Activated naive CD4-positive, alpha-beta T cell treated with anti-CD3 and anti-CD28 coated beads, Interleukin-2, amount 50 U/mL, for 24 hours (primary cell): ENCODE results near the gene ZNF615.
"Not testable (repeated sequence)": the region's sequence is repeated elsewhere in the genome, so short reads cannot be mapped to it uniquely, and the experiment has no call there.

ENCODE experiments used
- H3K27ac Mint-ChIP-seq: one replicate; pipeline ENCODE4 v1.8.0; 2021; ENCODE audit warnings: mild to moderate bottlenecking, mixed read lengths
- H3K27me3 Mint-ChIP-seq: one replicate; pipeline ENCODE4 v1.8.0; 2021; ENCODE audit warnings: mixed read lengths
- H3K36me3 Mint-ChIP-seq: one replicate; pipeline ENCODE4 v1.8.0; 2021; ENCODE audit warnings: mixed read lengths
- H3K4me1 Mint-ChIP-seq: one replicate; pipeline ENCODE4 v1.8.0; 2021; ENCODE audit warnings: mixed read lengths
- H3K4me3 Mint-ChIP-seq: one replicate; pipeline ENCODE4 v1.8.0; 2021; ENCODE audit warnings: mild to moderate bottlenecking, mixed read lengths
- H3K9me3 Mint-ChIP-seq: one replicate; pipeline ENCODE4 v1.8.0; 2021; ENCODE audit warnings: mixed read lengths

The ZNF615 gene

DNA sequence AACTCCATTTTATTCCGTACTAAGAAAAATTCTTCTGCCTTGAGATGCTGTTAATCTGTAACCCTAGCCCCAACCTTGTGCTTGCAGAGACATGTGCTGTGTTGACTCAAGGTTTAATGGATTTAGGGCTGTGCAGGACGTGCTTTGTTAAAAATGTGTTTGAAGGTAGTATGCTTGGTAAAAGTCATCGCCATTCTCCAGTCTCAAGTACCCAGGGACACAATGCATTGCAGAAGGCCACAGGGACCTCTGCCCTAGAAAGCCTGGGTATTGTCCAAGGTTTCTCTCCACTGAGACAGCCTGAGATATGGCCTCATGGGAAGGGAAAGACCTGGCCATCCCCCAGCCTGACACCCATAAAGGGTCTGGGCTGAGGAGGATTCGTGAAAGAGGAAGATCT lies 50.2 kb downstream of the ZNF615 start:
- H3K27ac Mint-ChIP-seq, H3K27me3 Mint-ChIP-seq, H3K4me3 Mint-ChIP-seq, H3K4me1 Mint-ChIP-seq: not testable (repeated sequence)
- Mint-ChIP-seq H3K9me3 (peaks cover 42% of the 10 kb centered on the region), H3K36me3 (peaks cover 39% of the 10 kb centered on the region)

DNA sequence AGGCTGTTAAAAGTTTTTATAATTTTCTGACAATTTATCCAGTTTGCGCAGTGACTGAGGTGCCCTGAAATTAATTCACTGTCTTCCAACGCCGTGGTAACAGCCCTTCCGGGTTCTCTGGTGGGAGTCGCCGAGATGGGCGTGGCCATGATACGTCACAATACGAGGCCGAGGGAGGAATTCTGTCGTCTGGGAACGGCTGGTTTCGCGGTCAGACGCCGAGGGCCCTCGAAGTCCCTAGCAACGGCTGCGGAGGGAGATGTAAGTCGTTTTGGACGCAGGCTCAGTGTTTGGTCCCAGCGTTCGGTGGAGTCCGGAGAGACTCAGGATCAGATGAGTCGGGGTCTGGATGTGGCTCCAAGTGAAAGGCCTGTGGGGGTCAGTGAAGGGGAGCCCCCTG lies 59.0 kb downstream of the ZNF615 start:
- no peaks in the 10 kb centered on the region for H3K4me1 Mint-ChIP-seq
- H3K27me3 Mint-ChIP-seq: no peaks in the 10 kb centered on the region
- peak overlapping the region; percentile 5 for H3K27ac Mint-ChIP-seq
- no peak overlapping the region for H3K4me3 Mint-ChIP-seq
- peaks cover 32% of the 10 kb centered on the region for H3K9me3 Mint-ChIP-seq
- peaks cover 47% of the 10 kb centered on the region for H3K36me3 Mint-ChIP-seq

DNA sequence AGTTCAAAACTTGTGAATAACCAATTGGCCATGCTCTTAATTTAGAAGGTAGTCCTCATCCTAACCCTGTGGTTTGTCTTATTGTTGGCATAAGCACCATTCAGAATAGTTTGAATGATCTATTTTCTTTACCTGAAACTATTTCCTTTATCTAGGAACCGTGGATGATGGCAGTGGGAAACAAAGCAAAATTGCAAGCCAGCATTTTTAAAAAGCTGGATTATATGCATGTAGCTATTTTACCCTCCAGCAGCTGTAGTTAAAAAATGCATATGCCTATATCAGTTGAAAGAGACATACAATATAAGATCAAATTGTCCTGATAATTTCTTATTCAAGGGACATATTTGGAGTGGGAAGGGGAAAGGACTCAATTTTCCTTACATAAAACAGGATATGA lies 61.4 kb downstream of the ZNF615 start:
- H3K9me3 Mint-ChIP-seq: peaks cover 36% of the 10 kb centered on the region
- H3K27ac Mint-ChIP-seq: no peak overlapping the region
- H3K4me1 Mint-ChIP-seq: no peaks in the 10 kb centered on the region
- H3K4me3 Mint-ChIP-seq: no peak overlapping the region
- no peaks in the 10 kb centered on the region for H3K27me3 Mint-ChIP-seq
- H3K36me3 Mint-ChIP-seq: peaks cover 64% of the 10 kb centered on the region

DNA sequence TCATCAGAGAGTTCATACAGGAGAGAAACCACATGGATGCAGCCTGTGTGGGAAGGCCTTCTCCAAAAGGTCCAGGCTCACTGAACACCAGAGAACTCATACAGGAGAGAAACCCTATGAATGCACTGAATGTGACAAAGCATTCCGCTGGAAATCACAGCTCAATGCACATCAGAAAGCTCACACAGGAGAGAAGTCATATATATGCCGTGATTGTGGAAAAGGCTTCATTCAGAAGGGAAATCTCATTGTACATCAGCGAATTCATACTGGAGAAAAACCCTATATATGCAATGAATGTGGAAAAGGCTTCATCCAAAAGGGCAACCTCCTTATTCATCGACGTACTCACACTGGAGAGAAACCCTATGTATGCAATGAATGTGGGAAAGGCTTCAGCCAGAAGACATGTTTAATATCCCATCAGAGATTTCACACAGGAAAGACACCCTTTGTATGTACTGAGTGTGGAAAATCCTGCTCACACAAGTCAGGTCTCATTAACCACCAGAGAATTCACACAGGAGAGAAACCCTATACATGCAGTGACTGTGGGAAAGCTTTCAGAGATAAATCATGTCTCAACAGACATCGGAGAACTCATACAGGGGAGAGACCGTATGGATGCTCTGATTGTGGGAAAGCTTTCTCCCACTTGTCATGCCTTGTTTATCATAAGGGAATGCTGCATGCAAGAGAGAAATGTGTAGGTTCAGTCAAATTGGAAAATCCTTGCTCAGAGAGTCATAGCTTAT lies 63.0 kb downstream of the ZNF615 start:
- Mint-ChIP-seq H3K9me3 (peaks cover 36% of the 10 kb centered on the region), H3K27me3 (no peaks in the 10 kb centered on the region), H3K4me1 (no peaks in the 10 kb centered on the region), H3K36me3 (peaks cover 71% of the 10 kb centered on the region), H3K27ac (no peak overlapping the region), H3K4me3 (no peak overlapping the region)
